Activated CD4-positive, alpha-beta T cell treated with anti-CD3 and anti-CD28 coated beads for 36 hours (primary cell): Measurements from ENCODE around the gene POLR1C. TPM values are rescaled to one million over a fixed set of nuclear protein-coding genes. Genes with fewer than 3 reads are reported as not detected.
"Not testable (repeated sequence)": the region's sequence is repeated elsewhere in the genome, so short reads cannot be mapped to it uniquely, and the experiment has no call there.

ENCODE experiments used
- ATAC-seq: fragments of 200-7000 bp; cut with Tn5 transposase; one replicate; pipeline ENCODE4 v1.10.0; 2021; ENCODE audit warnings: mild to moderate bottlenecking, moderate library complexity
- CTCF ChIA-PET: fragments of 350-600 bp; sonication (Branson Sonifier 250); formaldehyde crosslinking; loops from one replicate; lab custom pipeline; 2021; ENCODE audit warnings: antibody characterized with exemption; lab: Charles Lee
- POLR2A ChIA-PET: fragments of 350-600 bp; sonication (Branson Sonifier 250); formaldehyde crosslinking; loops from one replicate; lab custom pipeline; 2021; ENCODE audit warnings: antibody characterized with exemption, inconsistent platforms; lab: Charles Lee
- DNase-seq: peaks from one replicate; pipeline ENCODE4 v3.0.0-alpha.2; 2020
- H3K27ac Mint-ChIP-seq: one replicate; pipeline ENCODE4 v1.8.0; 2021; ENCODE audit warnings: mixed read lengths
- H3K27me3 Mint-ChIP-seq: one replicate; pipeline ENCODE4 v1.8.0; 2021; ENCODE audit warnings: mixed read lengths
- H3K36me3 Mint-ChIP-seq: one replicate; pipeline ENCODE4 v1.8.0; 2021; ENCODE audit warnings: low read depth, mixed read lengths
- H3K4me1 Mint-ChIP-seq: one replicate; pipeline ENCODE4 v1.8.0; 2021; ENCODE audit warnings: mixed read lengths
- H3K4me3 Mint-ChIP-seq: one replicate; pipeline ENCODE4 v1.8.0; 2021; ENCODE audit warnings: mild to moderate bottlenecking, moderate library complexity, mixed read lengths
- H3K9me3 Mint-ChIP-seq: one replicate; pipeline ENCODE4 v1.8.0; 2021; ENCODE audit warnings: low read depth, mixed read lengths
- intact Hi-C, 2 experiments: fragments of 100-400 bp; cut with DNase I in 1 of 2; cut with micrococcal nuclease in 1 of 2; formaldehyde crosslinking; loops; one replicate each; pipeline versions ENCODE4 v1.14.2 to v1.15.1; 2022 to 2024; cut with DNase I, micrococcal nuclease
- total RNA-seq, 2 experiments: library from RNA; stranded (reverse); gene quantifications; one replicate each; pipeline ENCODE4 v1.2.3, GENCODE V29; 2021

POLR1C gene
- total RNA-seq, 2 experiments from 2014 or later = 43.4 to 52.9 TPM

DNA sequence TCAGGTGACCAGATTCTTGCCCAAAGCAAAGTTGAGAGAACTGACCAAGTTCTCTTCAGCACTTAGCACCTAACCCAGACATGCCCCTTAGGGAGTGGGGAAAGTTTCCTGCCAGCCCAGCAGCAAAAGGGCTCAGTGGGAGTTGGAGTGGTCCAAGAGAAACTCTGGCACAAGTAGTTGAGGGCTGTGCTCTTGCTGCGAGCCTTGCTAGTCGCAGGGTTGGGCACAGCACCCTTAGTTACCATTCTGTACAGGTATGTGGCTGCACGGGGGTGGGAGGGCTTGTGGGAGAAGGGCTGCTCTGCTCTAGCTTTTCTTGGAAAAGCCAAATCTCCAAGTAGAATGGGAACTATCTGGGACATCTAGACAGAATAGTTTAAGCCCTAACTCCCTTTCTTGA, 6.4 kb downstream of the POLR1C start:
- intact Hi-C loops = no loop called here
- DNase-seq (no peak), ATAC-seq (no peak)
- CTCF ChIA-PET = no interaction called here
- H3K4me1 Mint-ChIP-seq = peaks cover 4% of the 10 kb centered on the region
- H3K9me3 Mint-ChIP-seq = no peaks in the 10 kb centered on the region
- H3K27me3 Mint-ChIP-seq = no peaks in the 10 kb centered on the region
- POLR2A ChIA-PET = interaction anchor here (1.3 kb wide), 1 partner anchor 48 kb away, joined by 4 read pairs; no protein-coding TSS in a partner anchor
- H3K4me3 Mint-ChIP-seq = no peak overlapping the region
- H3K27ac Mint-ChIP-seq = no peak overlapping the region
- peaks cover 65% of the 10 kb centered on the region for H3K36me3 Mint-ChIP-seq

GRCh38 chr6:43524483-43524961, 7.6 kb downstream of the POLR1C start:
- ChIA-PET POLR2A (interaction anchor here (0.6 to 0.7 kb wide), 2 partner anchors 27 to 87 kb away, joined by 3 read pairs; no protein-coding TSS in a partner anchor), CTCF (interaction anchor here (1.1 to 1.8 kb wide), 2 partner anchors 18 to 144 kb away, joined by 3 to 6 read pairs; no protein-coding TSS in a partner anchor)
- Mint-ChIP-seq H3K4me3 (no peak overlapping the region), H3K9me3 (no peaks in the 10 kb centered on the region), H3K36me3 (peaks cover 70% of the 10 kb centered on the region), H3K27me3 (no peaks in the 10 kb centered on the region), H3K4me1 (peaks cover 3% of the 10 kb centered on the region), H3K27ac (peak overlapping the region; percentile 14)
- DNase-seq (no peak), ATAC-seq (no peak)
- intact Hi-C loops = no loop called here

- H3K4me1 Mint-ChIP-seq = no peaks in the 10 kb centered on the region
- ChIA-PET CTCF (interaction anchor here (0.6 to 1.3 kb wide), 8 partner anchors 10 to 636 kb away, joined by 3 to 4 read pairs (median 4); no protein-coding TSS in a partner anchor), POLR2A (interaction anchor here (0.5 kb wide), 1 partner anchor 131 kb away, joined by 3 read pairs; no protein-coding TSS in a partner anchor)
- peak overlapping the region; percentile 16 for H3K27ac Mint-ChIP-seq
- no peaks in the 10 kb centered on the region for H3K9me3 Mint-ChIP-seq
- DNase-seq = no peak
- H3K4me3 Mint-ChIP-seq = no peak overlapping the region
- intact Hi-C loops = no loop called here
- H3K36me3 Mint-ChIP-seq = peaks cover 61% of the 10 kb centered on the region
- no peak for ATAC-seq
- no peaks in the 10 kb centered on the region for H3K27me3 Mint-ChIP-seq
These were observed 15.3 kb downstream of the POLR1C start for GRCh38 chr6:43532201-43532600.

- CTCF ChIA-PET, H3K4me1 Mint-ChIP-seq, DNase-seq, H3K9me3 Mint-ChIP-seq, POLR2A ChIA-PET, intact Hi-C loops, H3K4me3 Mint-ChIP-seq, ATAC-seq, H3K27ac Mint-ChIP-seq, H3K27me3 Mint-ChIP-seq: not testable (repeated sequence)
- peaks cover 58% of the 10 kb centered on the region for H3K36me3 Mint-ChIP-seq
These were observed 22.1 kb downstream of the POLR1C start for GRCh38 chr6:43538986-43539385.

- POLR2A ChIA-PET, DNase-seq, H3K9me3 Mint-ChIP-seq, H3K27ac Mint-ChIP-seq, H3K27me3 Mint-ChIP-seq, CTCF ChIA-PET, intact Hi-C loops, H3K4me1 Mint-ChIP-seq, H3K4me3 Mint-ChIP-seq, ATAC-seq: not testable (repeated sequence)
- peaks cover 57% of the 10 kb centered on the region for H3K36me3 Mint-ChIP-seq
These were observed 22.5 kb downstream of the POLR1C start for GRCh38 chr6:43539409-43539808.

- Mint-ChIP-seq H3K27me3 (no peaks in the 10 kb centered on the region), H3K27ac (no peak overlapping the region), H3K4me3 (no peak overlapping the region), H3K9me3 (no peaks in the 10 kb centered on the region), H3K4me1 (no peaks in the 10 kb centered on the region), H3K36me3 (peaks cover 55% of the 10 kb centered on the region)
- ATAC-seq (no peak), DNase-seq (no peak)
- ChIA-PET CTCF (no interaction called here), POLR2A (interaction anchor here (0.6 kb wide), 1 partner anchor 21 kb away, joined by 3 read pairs; no protein-coding TSS in a partner anchor)
- intact Hi-C loops = no loop called here
These were observed 23.6 kb downstream of the POLR1C start for GRCh38 chr6:43540507-43540906.

DNA sequence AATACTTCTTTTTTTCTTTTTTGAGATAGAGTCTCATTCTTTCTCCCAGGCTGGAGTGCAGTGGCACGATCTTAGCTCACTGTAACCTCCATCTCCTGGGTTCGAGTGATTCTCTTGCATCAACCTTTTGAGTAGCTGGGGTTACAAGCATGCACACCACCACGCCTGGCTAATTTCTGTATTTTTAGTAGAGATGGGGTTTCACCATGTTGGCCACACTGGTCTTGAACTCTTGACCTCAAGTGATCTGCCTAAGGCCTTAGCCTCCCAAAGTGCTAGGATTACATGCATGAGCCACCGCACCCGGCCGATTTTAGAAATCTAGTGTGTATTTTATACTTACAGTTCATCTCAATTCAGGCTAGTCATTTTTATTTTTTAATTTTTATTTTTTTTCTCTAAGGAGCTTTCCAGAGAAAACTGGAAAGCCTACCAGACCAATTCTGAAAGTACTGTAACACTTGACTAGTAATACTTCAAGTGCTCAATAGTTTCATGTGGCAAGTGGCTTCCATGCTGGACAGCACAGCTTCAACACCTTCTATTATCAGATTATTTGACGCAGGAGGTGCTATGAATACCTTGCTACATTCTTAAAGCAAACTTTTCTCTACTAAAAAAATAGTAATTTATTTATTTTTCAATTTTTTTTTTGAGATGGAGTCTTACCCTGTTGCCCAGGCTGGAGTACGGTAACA, 25.0 kb downstream of the POLR1C start:
- ATAC-seq (no peak), DNase-seq (no peak)
- Mint-ChIP-seq H3K4me3 (no peak overlapping the region), H3K27me3 (no peaks in the 10 kb centered on the region), H3K4me1 (no peaks in the 10 kb centered on the region), H3K36me3 (peaks cover 58% of the 10 kb centered on the region), H3K9me3 (no peaks in the 10 kb centered on the region), H3K27ac (no peak overlapping the region)
- CTCF ChIA-PET = no interaction called here
- intact Hi-C loops = no loop called here
- POLR2A ChIA-PET = no interaction called here

GRCh38 chr6:43544461-43544860, 27.6 kb downstream of the POLR1C start:
- no peak overlapping the region for H3K27ac Mint-ChIP-seq
- POLR2A ChIA-PET = interaction anchor here (0.6 kb wide), 1 partner anchor 244 kb away, joined by 4 read pairs; no protein-coding TSS in a partner anchor
- H3K36me3 Mint-ChIP-seq = peaks cover 58% of the 10 kb centered on the region

GRCh38 chr6:43547222-43547621, 30.3 kb downstream of the POLR1C start:
- CTCF ChIA-PET = interaction anchor here (0.6 to 1.0 kb wide), 3 partner anchors 8 to 226 kb away, joined by 3 to 5 read pairs (median 3); no protein-coding TSS in a partner anchor
- H3K4me1 Mint-ChIP-seq = no peaks in the 10 kb centered on the region

More at GRCh38 chr6:43544461-43544860, 27.6 kb downstream of the POLR1C start:
- Mint-ChIP-seq H3K27me3 (no peaks in the 10 kb centered on the region), H3K4me1 (no peaks in the 10 kb centered on the region), H3K4me3 (no peak overlapping the region), H3K9me3 (no peaks in the 10 kb centered on the region)
- CTCF ChIA-PET = interaction anchor here (0.6 to 0.9 kb wide), 3 partner anchors 24 to 281 kb away, joined by 3 read pairs; no protein-coding TSS in a partner anchor
- DNase-seq = no peak
- intact Hi-C loops = no loop called here
- ATAC-seq = no peak

GRCh38 chr6:43557620-43558019, 40.7 kb downstream of the POLR1C start:
- not testable (repeated sequence) for H3K4me1 Mint-ChIP-seq

More at GRCh38 chr6:43547222-43547621, 30.3 kb downstream of the POLR1C start:
- intact Hi-C loops = loop anchor here in 1 of 2 experiments (2.0 kb wide), 1 partner anchor 14 kb away; no protein-coding TSS in a partner anchor
- ATAC-seq (no peak), DNase-seq (no peak)
- Mint-ChIP-seq H3K27ac (no peak overlapping the region), H3K27me3 (no peaks in the 10 kb centered on the region), H3K9me3 (no peaks in the 10 kb centered on the region), H3K36me3 (peaks cover 60% of the 10 kb centered on the region), H3K4me3 (no peak overlapping the region)
- POLR2A ChIA-PET = interaction anchor here (0.6 kb wide), 1 partner anchor 12 kb away, joined by 9 read pairs; no protein-coding TSS in a partner anchor

DNA sequence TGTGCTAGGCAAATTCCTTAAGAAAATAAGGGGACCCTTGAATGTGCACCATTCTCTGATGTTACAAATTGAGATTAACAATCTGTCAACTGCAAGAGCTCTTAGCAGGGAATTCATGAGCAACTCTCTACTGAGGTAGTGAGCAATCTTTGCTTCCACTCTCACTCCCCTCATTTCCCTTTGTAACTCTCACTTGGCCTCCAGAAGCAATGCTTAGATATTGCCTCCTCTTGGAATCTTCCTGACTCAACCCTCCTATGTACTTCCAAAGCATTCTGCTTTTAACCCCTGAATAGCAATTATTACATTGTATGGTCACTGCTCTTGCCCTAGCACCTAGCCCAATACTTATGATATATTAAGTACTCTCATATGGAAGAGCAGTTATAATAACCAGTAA, 42.4 kb downstream of the POLR1C start:
- Mint-ChIP-seq H3K27ac (no peak overlapping the region), H3K4me1 (no peaks in the 10 kb centered on the region), H3K27me3 (no peaks in the 10 kb centered on the region), H3K4me3 (no peak overlapping the region), H3K36me3 (peaks cover 57% of the 10 kb centered on the region), H3K9me3 (no peaks in the 10 kb centered on the region)
- DNase-seq (no peak), ATAC-seq (no peak)
- intact Hi-C loops = no loop called here
- POLR2A ChIA-PET = no interaction called here
- CTCF ChIA-PET = interaction anchor here (0.7 kb wide), 1 partner anchor 16 kb away, joined by 3 read pairs; the partner anchor contains the start of genes POLH and XPO5

More at GRCh38 chr6:43557620-43558019, 40.7 kb downstream of the POLR1C start:
- H3K27ac Mint-ChIP-seq, ATAC-seq, intact Hi-C loops, DNase-seq, H3K4me3 Mint-ChIP-seq, CTCF ChIA-PET, H3K27me3 Mint-ChIP-seq, H3K9me3 Mint-ChIP-seq, POLR2A ChIA-PET: not testable (repeated sequence)
- peaks cover 61% of the 10 kb centered on the region for H3K36me3 Mint-ChIP-seq
